Neural cell (in vitro differentiated cells): ENCODE measurements around the gene CWF19L2. TPM values are rescaled to one million over a fixed set of nuclear protein-coding genes. Genes with fewer than 3 reads are reported as not detected.

Experiments
- H2AFZ ChIP-seq: fragments of 200-600, 300-800 bp; sonication (generic), shearing (Covaris generic); 2 replicates; pipeline ENCODE4 v1.6.0; 2014; ENCODE audit warnings: low read depth, mild to moderate bottlenecking, antibody characterized with exemption, low read length, moderate library complexity
- H3F3A ChIP-seq: fragments of 200-600 bp; shearing (Covaris generic); 2 replicates; pipeline ENCODE4 v1.6.1; 2016; ENCODE audit warnings: mild to moderate bottlenecking, moderate library complexity, mixed read lengths, antibody characterized with exemption, low read length; ENCODE audit not compliant: insufficient read depth, poor library complexity, severe bottlenecking
- H3K27ac ChIP-seq: fragments of 200-600, 300-800 bp; sonication (generic), shearing (Covaris generic); 2 replicates; pipeline ENCODE4 v1.5.1; 2014; ENCODE audit warnings: mild to moderate bottlenecking, low read length, moderate library complexity
- H3K27me3 ChIP-seq: fragments of 300-800, 200-600 bp; sonication (generic), shearing (Covaris generic); 2 replicates; pipeline ENCODE4 v1.6.0; 2014; ENCODE audit warnings: mild to moderate bottlenecking, low read depth, low read length, moderate library complexity; ENCODE audit not compliant: insufficient read depth
- H3K36me3 ChIP-seq: fragments of 300-800, 200-600 bp; sonication (generic), shearing (Covaris generic); 2 replicates; pipeline ENCODE4 v1.5.1; 2014; ENCODE audit warnings: mild to moderate bottlenecking, antibody characterized with exemption, low read length, moderate library complexity; ENCODE audit not compliant: insufficient read depth
- H3K4me2 ChIP-seq: fragments of 300-800, 200-600 bp; sonication (generic), shearing (Covaris generic); 2 replicates; pipeline ENCODE4 v1.6.0; 2014; ENCODE audit warnings: mild to moderate bottlenecking, low read length
- H3K4me3 ChIP-seq: fragments of 300-800, 200-600 bp; sonication (generic), shearing (Covaris generic); 2 replicates; pipeline ENCODE4 v1.5.1; 2014; ENCODE audit warnings: mild to moderate bottlenecking, low read length, moderate library complexity
- H3K79me2 ChIP-seq: fragments of 200-600 bp; shearing (Covaris generic); replicated peaks from 2 replicates; pipeline ENCODE4 v1.6.0; 2014; ENCODE audit warnings: mild to moderate bottlenecking, low read length, moderate library complexity; ENCODE audit not compliant: insufficient read depth
- H3K9ac ChIP-seq: fragments of 300-800, 200-600 bp; sonication (generic), shearing (Covaris generic); 2 replicates; pipeline ENCODE4 v1.6.1; 2016; ENCODE audit warnings: mild to moderate bottlenecking, low read length, mixed read lengths
- H3K9me2 ChIP-seq: fragments of 200-600 bp; shearing (Covaris generic); 2 replicates; pipeline ENCODE4 v1.6.1; 2016; ENCODE audit warnings: mild to moderate bottlenecking, low read length, mixed read lengths; ENCODE audit not compliant: insufficient read depth
- H3K9me3 ChIP-seq: fragments of 200-600, 300-800 bp; sonication (generic), shearing (Covaris generic); 2 replicates; pipeline ENCODE4 v1.6.1; 2016; ENCODE audit warnings: mild to moderate bottlenecking, mixed run types, low read length, moderate library complexity, mixed read lengths
- H4K20me1 ChIP-seq: fragments of 200-600 bp; shearing (Covaris generic); 2 replicates; pipeline ENCODE4 v1.6.1; 2016; ENCODE audit warnings: mild to moderate bottlenecking, mixed run types; ENCODE audit not compliant: insufficient read depth
- EP300 ChIP-seq: fragments of 450-650 bp; conservative IDR thresholded peaks from 2 replicates; pipeline ENCODE4 v1.6.1; 2014; ENCODE audit warnings: antibody characterized with exemption, mild to moderate bottlenecking, moderate library complexity; ENCODE audit not compliant: poor library complexity, severe bottlenecking
- EZH2 ChIP-seq: fragments of 200-600, 300-800 bp; shearing (Covaris generic), sonication (generic); IDR thresholded peaks from 2 replicates; pipeline ENCODE4 v1.6.1; 2014; ENCODE audit warnings: antibody characterized with exemption, low read length, borderline replicate concordance, mild to moderate bottlenecking; ENCODE audit not compliant: insufficient read depth, poor library complexity, severe bottlenecking
- MXI1 ChIP-seq: fragments of 450-650 bp; conservative IDR thresholded peaks from 2 replicates; pipeline ENCODE4 v1.6.1; 2014; ENCODE audit warnings: antibody characterized with exemption, mild to moderate bottlenecking; ENCODE audit not compliant: poor library complexity, severe bottlenecking
- POLR2AphosphoS5 ChIP-seq: IDR thresholded peaks from 2 replicates; pipeline ENCODE4 v1.6.1; 2012
- RAD21 ChIP-seq: fragments of 450-650 bp; conservative IDR thresholded peaks from 2 replicates; pipeline ENCODE4 v1.6.1; 2014; ENCODE audit warnings: antibody characterized with exemption, mild to moderate bottlenecking, moderate library complexity
- SMC3 ChIP-seq: fragments of 450-650 bp; conservative IDR thresholded peaks from 2 replicates; pipeline ENCODE4 v1.6.1; 2014; ENCODE audit warnings: antibody characterized with exemption, mild to moderate bottlenecking, moderate library complexity; ENCODE audit not compliant: poor library complexity
- TAF1 ChIP-seq: IDR thresholded peaks from 2 replicates; pipeline ENCODE4 v1.6.1; 2012; ENCODE audit warnings: low read depth
- polyA plus RNA-seq: library from polyadenylated mRNA; depleted of rRNA; stranded (reverse); fragments of >200 nt; gene quantifications from 2 replicates; pipeline ENCODE4 v1.2.3, GENCODE V29; 2014
- TF ChIP-seq, protein P1 (sequence below): IDR thresholded peaks from 2 replicates; pipeline ENCODE4 v1.6.1; 2012; ENCODE audit warnings: borderline replicate concordance
- TF ChIP-seq, protein P2 (sequence below): fragments of 450-650 bp; IDR thresholded peaks from 2 replicates; pipeline ENCODE4 v1.5.1; 2014; ENCODE audit warnings: antibody characterized with exemption, mild to moderate bottlenecking, moderate library complexity; ENCODE audit not compliant: poor library complexity, severe bottlenecking

Gene CWF19L2
- polyA plus RNA-seq, 1 donor from 2014 or later, result 4.9 TPM

DNA sequence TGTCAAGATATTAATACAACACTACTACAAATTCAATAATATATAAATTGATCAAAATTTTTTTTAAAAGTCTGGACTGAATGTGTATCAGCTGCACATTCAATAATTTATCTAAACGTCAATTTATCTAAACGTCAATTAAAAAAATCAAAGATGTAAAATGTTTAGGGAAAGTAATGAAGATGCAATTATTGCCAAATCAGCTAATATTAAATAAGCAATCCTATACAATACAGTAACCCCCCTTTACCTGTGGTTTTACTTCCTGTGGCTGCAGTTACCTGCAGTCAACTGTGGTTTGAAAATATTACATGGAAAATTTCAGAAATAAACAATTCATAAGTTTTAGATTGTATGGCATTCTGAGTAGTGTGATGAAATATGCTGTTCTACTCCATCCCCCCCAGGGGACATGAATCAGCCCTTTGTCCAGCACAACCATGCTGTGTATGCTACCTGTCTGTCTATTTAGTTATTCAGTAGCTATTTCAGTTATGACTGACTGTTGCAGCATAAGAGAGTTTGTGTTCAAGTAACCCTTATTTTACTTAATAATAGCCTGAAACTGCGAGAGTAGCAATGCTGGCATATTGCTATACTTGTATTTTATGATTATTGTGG, 72.2 kb downstream of the CWF19L2 start:
- H3K9me3 ChIP-seq, result no peaks in the 10 kb centered on the region
- no peaks in the 10 kb centered on the region for H3K36me3 ChIP-seq
- H3K4me3 ChIP-seq, result no peak overlapping the region
- H2AFZ ChIP-seq, result no peak overlapping the region
- no peak for TF ChIP-seq POLR2AphosphoS5
- no peak for TF ChIP-seq EZH2
- no peak for TF ChIP-seq TAF1
- no peak for TF ChIP-seq EP300
- TF ChIP-seq, protein P1, sequence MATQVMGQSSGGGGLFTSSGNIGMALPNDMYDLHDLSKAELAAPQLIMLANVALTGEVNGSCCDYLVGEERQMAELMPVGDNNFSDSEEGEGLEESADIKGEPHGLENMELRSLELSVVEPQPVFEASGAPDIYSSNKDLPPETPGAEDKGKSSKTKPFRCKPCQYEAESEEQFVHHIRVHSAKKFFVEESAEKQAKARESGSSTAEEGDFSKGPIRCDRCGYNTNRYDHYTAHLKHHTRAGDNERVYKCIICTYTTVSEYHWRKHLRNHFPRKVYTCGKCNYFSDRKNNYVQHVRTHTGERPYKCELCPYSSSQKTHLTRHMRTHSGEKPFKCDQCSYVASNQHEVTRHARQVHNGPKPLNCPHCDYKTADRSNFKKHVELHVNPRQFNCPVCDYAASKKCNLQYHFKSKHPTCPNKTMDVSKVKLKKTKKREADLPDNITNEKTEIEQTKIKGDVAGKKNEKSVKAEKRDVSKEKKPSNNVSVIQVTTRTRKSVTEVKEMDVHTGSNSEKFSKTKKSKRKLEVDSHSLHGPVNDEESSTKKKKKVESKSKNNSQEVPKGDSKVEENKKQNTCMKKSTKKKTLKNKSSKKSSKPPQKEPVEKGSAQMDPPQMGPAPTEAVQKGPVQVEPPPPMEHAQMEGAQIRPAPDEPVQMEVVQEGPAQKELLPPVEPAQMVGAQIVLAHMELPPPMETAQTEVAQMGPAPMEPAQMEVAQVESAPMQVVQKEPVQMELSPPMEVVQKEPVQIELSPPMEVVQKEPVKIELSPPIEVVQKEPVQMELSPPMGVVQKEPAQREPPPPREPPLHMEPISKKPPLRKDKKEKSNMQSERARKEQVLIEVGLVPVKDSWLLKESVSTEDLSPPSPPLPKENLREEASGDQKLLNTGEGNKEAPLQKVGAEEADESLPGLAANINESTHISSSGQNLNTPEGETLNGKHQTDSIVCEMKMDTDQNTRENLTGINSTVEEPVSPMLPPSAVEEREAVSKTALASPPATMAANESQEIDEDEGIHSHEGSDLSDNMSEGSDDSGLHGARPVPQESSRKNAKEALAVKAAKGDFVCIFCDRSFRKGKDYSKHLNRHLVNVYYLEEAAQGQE, result no peak
- TF ChIP-seq SMC3, result no peak
- no peak for TF ChIP-seq MXI1
- TF ChIP-seq, protein P2, sequence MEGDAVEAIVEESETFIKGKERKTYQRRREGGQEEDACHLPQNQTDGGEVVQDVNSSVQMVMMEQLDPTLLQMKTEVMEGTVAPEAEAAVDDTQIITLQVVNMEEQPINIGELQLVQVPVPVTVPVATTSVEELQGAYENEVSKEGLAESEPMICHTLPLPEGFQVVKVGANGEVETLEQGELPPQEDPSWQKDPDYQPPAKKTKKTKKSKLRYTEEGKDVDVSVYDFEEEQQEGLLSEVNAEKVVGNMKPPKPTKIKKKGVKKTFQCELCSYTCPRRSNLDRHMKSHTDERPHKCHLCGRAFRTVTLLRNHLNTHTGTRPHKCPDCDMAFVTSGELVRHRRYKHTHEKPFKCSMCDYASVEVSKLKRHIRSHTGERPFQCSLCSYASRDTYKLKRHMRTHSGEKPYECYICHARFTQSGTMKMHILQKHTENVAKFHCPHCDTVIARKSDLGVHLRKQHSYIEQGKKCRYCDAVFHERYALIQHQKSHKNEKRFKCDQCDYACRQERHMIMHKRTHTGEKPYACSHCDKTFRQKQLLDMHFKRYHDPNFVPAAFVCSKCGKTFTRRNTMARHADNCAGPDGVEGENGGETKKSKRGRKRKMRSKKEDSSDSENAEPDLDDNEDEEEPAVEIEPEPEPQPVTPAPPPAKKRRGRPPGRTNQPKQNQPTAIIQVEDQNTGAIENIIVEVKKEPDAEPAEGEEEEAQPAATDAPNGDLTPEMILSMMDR, result no peak
- TF ChIP-seq RAD21, result no peak
- no peak overlapping the region for H3K27ac ChIP-seq
- no peaks in the 10 kb centered on the region for H4K20me1 ChIP-seq
- H3K9me2 ChIP-seq, result no peaks in the 10 kb centered on the region
- no peak overlapping the region for H3K9ac ChIP-seq
- H3K27me3 ChIP-seq, result no peaks in the 10 kb centered on the region
- no peaks in the 10 kb centered on the region for H3K79me2 ChIP-seq
- no peak overlapping the region for H3K4me2 ChIP-seq
- H3F3A ChIP-seq, result no peaks in the 10 kb centered on the region

DNA sequence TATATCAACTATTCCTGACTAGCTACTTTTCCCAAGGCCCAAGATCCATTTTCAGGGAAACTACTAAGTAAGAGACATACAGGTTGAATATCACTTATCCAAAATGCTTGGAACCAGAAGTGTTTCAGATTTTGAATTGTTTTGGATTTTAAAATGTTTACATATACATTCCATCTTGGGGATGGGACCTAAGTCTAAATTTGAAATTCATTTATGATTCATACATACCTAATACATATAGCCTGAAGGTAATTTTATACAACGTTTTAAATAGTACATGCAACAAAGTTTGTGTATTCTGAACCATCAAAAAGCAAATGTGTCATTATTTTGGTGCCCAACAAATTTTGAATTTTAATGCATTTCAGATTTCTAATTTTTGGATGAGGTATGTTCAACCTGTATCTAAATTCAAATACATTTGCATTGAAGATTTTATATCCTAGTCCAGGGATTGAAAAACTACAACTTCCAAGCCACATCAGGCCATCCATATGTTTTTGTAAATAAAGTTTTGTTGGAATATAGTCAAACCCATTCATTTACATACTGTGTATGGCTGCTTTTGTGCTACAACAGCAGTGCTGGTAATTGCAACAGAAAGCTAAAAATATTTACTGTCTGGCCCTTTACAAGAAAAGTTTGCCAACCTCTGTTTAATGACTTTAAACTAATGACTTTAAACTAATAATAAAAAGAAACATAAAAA, 73.3 kb downstream of the CWF19L2 start:
- TF ChIP-seq, protein P1, result no peak
- TF ChIP-seq, protein P2, result no peak
- TF ChIP-seq RAD21 (no peak), EP300 (no peak), EZH2 (no peak), POLR2AphosphoS5 (no peak), SMC3 (no peak), TAF1 (no peak), MXI1 (no peak)
- Histone ChIP-seq H3K27ac (no peak overlapping the region), H3K9ac (no peak overlapping the region), H3K4me2 (no peak overlapping the region), H3K4me3 (no peak overlapping the region), H3K9me2 (no peaks in the 10 kb centered on the region), H2AFZ (no peak overlapping the region), H3K36me3 (no peaks in the 10 kb centered on the region), H3F3A (no peaks in the 10 kb centered on the region), H3K27me3 (no peaks in the 10 kb centered on the region), H3K9me3 (no peaks in the 10 kb centered on the region), H4K20me1 (no peaks in the 10 kb centered on the region), H3K79me2 (no peaks in the 10 kb centered on the region)
